C4-2B (cell line): ENCODE data around the gene GCNT1.
"Not testable (repeated sequence)": the region's sequence is repeated elsewhere in the genome, so short reads cannot be mapped to it uniquely, and the experiment has no call there.

Experiments
- H3K27ac ChIP-seq: fragments of 450-650 bp; 2 replicates; pipeline ENCODE4 v1.5.1; 2017
- CTCF ChIP-seq: fragments of 450-650 bp; conservative IDR thresholded peaks from 2 replicates; pipeline ENCODE4 v1.5.1; 2017; ENCODE audit warnings: mild to moderate bottlenecking
- ZFX ChIP-seq: fragments of 450-650 bp; IDR thresholded peaks from 2 replicates; pipeline ENCODE4 v1.6.1; 2017

The GCNT1 gene

GRCh38 chr9:76521244-76521681 lies 62.3 kb downstream of the GCNT1 start:
- TF ChIP-seq CTCF (no peak), ZFX (no peak)
- no peak overlapping the region for H3K27ac ChIP-seq

- no peak overlapping the region for H3K27ac ChIP-seq
- no peak for TF ChIP-seq CTCF
- TF ChIP-seq ZFX, result no peak
Observed at GRCh38 chr9:76521906-76522305, 62.9 kb downstream of the GCNT1 start.

GRCh38 chr9:76523617-76524200 lies 64.7 kb downstream of the GCNT1 start:
- not testable (repeated sequence) for H3K27ac ChIP-seq

- no peak overlapping the region for H3K27ac ChIP-seq
- no peak for TF ChIP-seq CTCF
- no peak for TF ChIP-seq ZFX
Observed at GRCh38 chr9:76525196-76525595, 66.2 kb downstream of the GCNT1 start.

- H3K27ac ChIP-seq, result no peak overlapping the region
- TF ChIP-seq ZFX, result no peak
- TF ChIP-seq CTCF, result no peak
Observed at GRCh38 chr9:76526026-76526425, 67.0 kb downstream of the GCNT1 start.

GRCh38 chr9:76528056-76528455 lies 69.1 kb downstream of the GCNT1 start:
- TF ChIP-seq ZFX (no peak), CTCF (no peak)
- H3K27ac ChIP-seq, result no peak overlapping the region

GRCh38 chr9:76528642-76529190 lies 69.7 kb downstream of the GCNT1 start:
- no peak for TF ChIP-seq ZFX
- no peak for TF ChIP-seq CTCF
- no peak overlapping the region for H3K27ac ChIP-seq

- H3K27ac ChIP-seq, result no peak overlapping the region
- TF ChIP-seq CTCF (no peak), ZFX (no peak)
Observed at GRCh38 chr9:76529653-76530052, 70.7 kb downstream of the GCNT1 start.
